ENCODE measurements around the gene PCBP1.
"Not testable (repeated sequence)": the region's sequence is repeated elsewhere in the genome, so short reads cannot be mapped to it uniquely, and the experiment has no call there.

Gene PCBP1

DNA sequence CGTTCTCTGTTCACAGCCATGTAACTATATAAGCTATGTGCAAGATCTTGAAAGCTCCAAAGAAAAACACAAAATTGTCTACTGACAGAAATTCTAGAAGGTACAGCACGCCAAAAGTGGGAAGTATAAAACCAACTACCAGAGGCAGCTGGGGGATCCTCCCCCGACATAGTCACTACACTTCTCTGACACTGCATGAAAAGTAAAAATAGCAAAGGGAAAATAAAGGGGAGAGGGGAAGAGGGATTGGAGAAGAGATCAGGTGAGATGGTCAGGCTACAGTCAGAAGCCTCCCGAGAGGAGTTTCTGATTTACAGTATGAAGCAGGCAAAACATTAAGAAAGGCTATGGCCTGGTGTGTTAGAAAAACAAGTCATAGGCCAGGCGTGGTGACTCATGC, 39.8 kb upstream of the PCBP1 start:
- FAIRE-seq (no peak), DNase-seq (ENCODE audit: insufficient read length, low spot score) (no peak)
- TF ChIP-seq TAF1 (IDR thresholded peaks at IDR 0.05; ENCODE audit: low read depth, low read length) = no peak

DNA sequence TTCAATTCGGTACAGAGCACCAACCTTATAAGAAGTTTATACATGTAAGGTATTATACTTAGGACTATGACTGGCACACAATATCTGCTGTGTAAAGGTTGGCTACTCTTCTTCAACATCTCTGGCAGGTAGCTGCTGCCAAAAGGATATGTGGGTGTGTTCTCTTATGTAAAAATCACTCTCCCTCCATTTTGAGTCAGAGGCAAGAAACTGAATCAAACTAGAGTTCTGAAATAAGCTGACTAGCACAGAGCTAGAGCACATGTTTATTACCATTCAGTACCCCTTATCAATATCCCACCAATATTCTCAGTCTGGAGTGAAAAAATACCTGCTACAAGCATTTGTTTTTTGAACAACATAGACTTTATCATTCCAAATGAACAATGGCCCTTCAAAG, 38.0 kb upstream of the PCBP1 start:
- DNase-seq (ENCODE audit: insufficient read length, low spot score) = no peak
- no peak for FAIRE-seq
- no peak for TF ChIP-seq PAX5 (IDR thresholded peaks at IDR 0.05; ENCODE audit: insufficient read depth, low read length, severe bottlenecking)
- no peak for TF ChIP-seq SPI1 (IDR thresholded peaks at IDR 0.05; ENCODE audit: low read depth, low read length)
- TF ChIP-seq POLR2AphosphoS5 (IDR thresholded peaks at IDR 0.05; ENCODE audit: low read depth, low read length) = no peak
- no peak for TF ChIP-seq POU2F2 (IDR thresholded peaks at IDR 0.05; ENCODE audit: low read depth, low read length)

DNA sequence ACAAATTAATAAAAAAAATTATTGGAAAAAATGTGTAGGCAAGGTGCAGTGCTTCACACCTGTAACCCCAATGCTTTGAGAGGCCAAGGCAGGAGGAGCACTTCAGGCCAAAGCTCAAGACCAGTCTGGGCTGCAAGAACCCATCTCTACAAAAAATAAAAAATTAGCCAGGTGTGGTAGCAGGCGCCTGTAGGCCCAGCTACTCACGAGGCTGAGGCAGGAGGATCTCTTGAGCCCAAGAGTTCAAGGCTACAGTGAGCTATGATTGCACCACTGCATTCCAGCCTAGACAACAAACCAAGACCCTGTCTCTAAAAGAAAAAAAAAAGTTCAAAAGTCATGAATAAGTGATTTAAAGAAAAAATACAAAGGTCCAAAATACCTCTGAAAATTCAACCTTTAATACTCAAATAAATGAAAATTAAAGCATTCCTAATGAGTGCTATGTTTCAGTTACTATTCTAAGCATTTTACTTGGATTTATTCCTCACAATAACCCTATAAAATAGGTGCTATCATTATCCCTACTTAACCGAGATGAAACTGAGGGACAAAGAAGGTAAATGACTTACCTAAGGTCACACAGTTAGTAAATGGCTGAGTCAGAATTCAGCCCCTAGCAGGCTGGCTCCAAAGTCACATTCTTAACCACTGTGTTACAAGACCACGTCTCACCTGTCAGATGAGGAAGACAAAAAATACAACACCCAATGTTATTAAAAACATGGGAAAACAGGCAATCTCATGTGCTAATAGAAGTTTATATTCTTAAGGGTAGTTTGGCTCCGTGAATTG, 36.4 kb upstream of the PCBP1 start:
- TF ChIP-seq POU2F2 (IDR thresholded peaks at IDR 0.05; ENCODE audit: low read depth, low read length) = no peak
- TF ChIP-seq POLR2AphosphoS5 (IDR thresholded peaks at IDR 0.05; ENCODE audit: low read depth, low read length) = no peak
- no peak for TF ChIP-seq PAX5 (IDR thresholded peaks at IDR 0.05; ENCODE audit: insufficient read depth, low read length, severe bottlenecking)
- TF ChIP-seq TAF1 (IDR thresholded peaks at IDR 0.05; ENCODE audit: low read depth, low read length) = no peak
- TF ChIP-seq POLR2A (IDR thresholded peaks at IDR 0.05; ENCODE audit: low read depth, low read length) = no peak
- no peak for TF ChIP-seq SPI1 (IDR thresholded peaks at IDR 0.05; ENCODE audit: low read depth, low read length)
- FAIRE-seq (no peak), DNase-seq (ENCODE audit: insufficient read length, low spot score) (no peak)

DNA sequence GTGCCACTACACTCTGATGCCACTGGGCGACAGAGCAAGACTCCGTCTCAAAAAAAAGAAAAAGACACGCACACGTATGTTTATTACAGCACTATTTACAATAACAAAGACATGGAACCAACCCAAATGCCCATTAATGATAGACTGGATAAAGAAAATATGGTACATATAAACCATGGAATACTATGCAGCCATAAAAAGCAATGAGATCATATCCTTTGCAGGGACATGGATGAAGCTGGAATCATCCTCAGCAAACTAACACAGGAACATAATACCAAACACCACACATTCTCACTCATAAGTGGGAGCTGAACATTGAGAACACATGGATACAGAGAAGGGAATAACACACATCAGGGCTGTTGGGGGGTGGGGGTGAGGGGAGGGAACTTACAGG, 32.0 kb upstream of the PCBP1 start:
- FAIRE-seq; DNase-seq (ENCODE audit: insufficient read length, low spot score): not testable (repeated sequence)

DNA sequence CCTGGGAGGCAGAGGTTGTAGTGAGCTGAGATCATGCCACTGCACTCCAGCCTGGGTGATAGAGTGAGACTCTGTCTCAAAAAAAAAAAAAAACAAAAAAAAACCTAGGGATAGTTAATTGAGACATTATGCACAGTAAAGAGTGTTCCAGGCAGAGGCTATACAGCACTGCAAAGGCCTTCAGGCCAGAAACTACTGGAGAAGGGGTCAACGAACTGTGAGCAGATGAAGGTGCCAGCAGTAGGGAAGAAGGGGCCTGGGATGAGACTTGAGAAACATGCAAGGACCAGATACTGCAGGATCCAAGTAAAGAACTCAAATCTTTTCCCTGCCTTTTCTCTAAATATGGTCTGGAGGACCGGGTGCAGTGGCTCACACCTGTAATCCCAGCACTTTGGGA, 26.0 kb upstream of the PCBP1 start:
- FAIRE-seq = no peak

DNA sequence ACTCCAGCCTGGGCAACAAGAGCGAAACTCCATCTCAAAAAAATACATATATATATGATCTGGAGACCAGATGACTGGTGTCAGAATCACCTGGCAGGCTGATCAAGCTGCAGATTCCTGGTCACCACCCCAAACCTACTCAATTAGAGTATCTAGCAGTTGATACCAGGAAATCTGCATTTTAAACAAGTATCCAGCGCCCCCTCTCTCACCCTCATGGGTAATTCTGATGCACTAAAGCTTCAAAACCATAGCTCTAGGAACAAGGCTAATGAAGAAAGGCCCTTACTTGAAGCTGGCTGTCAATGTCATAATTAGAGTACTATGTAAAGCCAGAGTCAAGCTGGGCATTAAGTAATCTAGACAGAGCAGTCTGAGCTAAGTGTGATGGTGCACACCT, 25.0 kb upstream of the PCBP1 start:
- FAIRE-seq (no peak), DNase-seq (ENCODE audit: insufficient read length, low spot score) (no peak)
- TF ChIP-seq PAX5 (IDR thresholded peaks at IDR 0.05; ENCODE audit: insufficient read depth, low read length, severe bottlenecking) (no peak), POU2F2 (IDR thresholded peaks at IDR 0.05; ENCODE audit: low read depth, low read length) (no peak)

More for the DNA sequence above, 26.0 kb upstream of the PCBP1 start:
- no peak for DNase-seq (ENCODE audit: insufficient read length, low spot score)
- TF ChIP-seq PAX5 (IDR thresholded peaks at IDR 0.05; ENCODE audit: insufficient read depth, low read length, severe bottlenecking) (no peak), POLR2A (IDR thresholded peaks at IDR 0.05; ENCODE audit: low read depth, low read length) (no peak), POU2F2 (IDR thresholded peaks at IDR 0.05; ENCODE audit: low read depth, low read length) (no peak), POLR2AphosphoS5 (IDR thresholded peaks at IDR 0.05; ENCODE audit: low read depth, low read length) (no peak), TAF1 (IDR thresholded peaks at IDR 0.05; ENCODE audit: low read depth, low read length) (no peak), SPI1 (IDR thresholded peaks at IDR 0.05; ENCODE audit: low read depth, low read length) (no peak)

DNA sequence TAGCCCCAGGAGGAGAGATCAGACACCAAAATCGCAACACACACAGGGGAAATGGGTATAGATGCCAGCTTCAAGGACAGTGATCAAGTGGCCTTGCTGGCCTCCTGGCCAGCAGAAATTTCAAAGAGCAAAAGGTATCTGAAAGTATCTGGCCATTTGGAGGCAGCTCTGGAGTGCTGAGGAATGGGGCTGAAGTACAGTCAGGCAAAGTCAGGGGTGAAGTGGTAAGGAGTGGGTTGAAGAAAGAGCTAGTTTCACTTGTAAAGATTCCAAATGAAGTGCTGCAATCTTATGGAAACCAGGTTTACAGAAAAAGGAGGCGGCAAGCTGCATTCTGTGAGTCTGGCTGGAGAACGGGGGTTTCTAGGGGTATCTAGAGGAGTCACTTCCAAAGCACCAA, 19.2 kb upstream of the PCBP1 start:
- no peak for TF ChIP-seq POLR2AphosphoS5 (IDR thresholded peaks at IDR 0.05; ENCODE audit: low read depth, low read length)
- no peak for TF ChIP-seq TAF1 (IDR thresholded peaks at IDR 0.05; ENCODE audit: low read depth, low read length)
- TF ChIP-seq PAX5 (IDR thresholded peaks at IDR 0.05; ENCODE audit: insufficient read depth, low read length, severe bottlenecking) = no peak
- no peak for TF ChIP-seq POU2F2 (IDR thresholded peaks at IDR 0.05; ENCODE audit: low read depth, low read length)
- no peak for TF ChIP-seq SPI1 (IDR thresholded peaks at IDR 0.05; ENCODE audit: low read depth, low read length)
- no peak for TF ChIP-seq POLR2A (IDR thresholded peaks at IDR 0.05; ENCODE audit: low read depth, low read length)
- no peak for FAIRE-seq
- DNase-seq (ENCODE audit: insufficient read length, low spot score) = no peak

DNA sequence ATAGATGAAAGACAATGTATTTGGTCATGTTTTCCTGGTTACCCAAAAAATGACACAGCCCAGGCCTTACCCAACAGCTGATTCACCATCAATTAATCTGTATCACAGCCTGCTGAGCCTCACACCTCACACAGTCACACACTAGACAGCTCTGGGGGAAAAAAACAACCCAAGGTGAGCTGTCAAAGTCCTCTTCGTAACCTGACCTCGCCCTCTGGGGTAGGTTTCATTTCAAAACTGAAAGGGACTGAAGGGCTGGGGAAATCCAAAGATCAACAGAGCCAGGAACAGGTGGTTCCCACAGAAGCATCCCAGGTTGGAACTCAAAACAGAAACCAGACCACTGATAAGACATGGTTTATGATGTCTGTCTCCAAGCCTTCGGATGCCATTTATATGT, 18.2 kb upstream of the PCBP1 start:
- DNase-seq (ENCODE audit: insufficient read length, low spot score) (no peak), FAIRE-seq (peak; percentile 51)
- no peak for TF ChIP-seq TAF1 (IDR thresholded peaks at IDR 0.05; ENCODE audit: low read depth, low read length)
- TF ChIP-seq POLR2A (IDR thresholded peaks at IDR 0.05; ENCODE audit: low read depth, low read length) = no peak
- TF ChIP-seq POLR2AphosphoS5 (IDR thresholded peaks at IDR 0.05; ENCODE audit: low read depth, low read length) = no peak
- TF ChIP-seq SPI1 (IDR thresholded peaks at IDR 0.05; ENCODE audit: low read depth, low read length) = no peak
- no peak for TF ChIP-seq PAX5 (IDR thresholded peaks at IDR 0.05; ENCODE audit: insufficient read depth, low read length, severe bottlenecking)
- no peak for TF ChIP-seq POU2F2 (IDR thresholded peaks at IDR 0.05; ENCODE audit: low read depth, low read length)

DNA sequence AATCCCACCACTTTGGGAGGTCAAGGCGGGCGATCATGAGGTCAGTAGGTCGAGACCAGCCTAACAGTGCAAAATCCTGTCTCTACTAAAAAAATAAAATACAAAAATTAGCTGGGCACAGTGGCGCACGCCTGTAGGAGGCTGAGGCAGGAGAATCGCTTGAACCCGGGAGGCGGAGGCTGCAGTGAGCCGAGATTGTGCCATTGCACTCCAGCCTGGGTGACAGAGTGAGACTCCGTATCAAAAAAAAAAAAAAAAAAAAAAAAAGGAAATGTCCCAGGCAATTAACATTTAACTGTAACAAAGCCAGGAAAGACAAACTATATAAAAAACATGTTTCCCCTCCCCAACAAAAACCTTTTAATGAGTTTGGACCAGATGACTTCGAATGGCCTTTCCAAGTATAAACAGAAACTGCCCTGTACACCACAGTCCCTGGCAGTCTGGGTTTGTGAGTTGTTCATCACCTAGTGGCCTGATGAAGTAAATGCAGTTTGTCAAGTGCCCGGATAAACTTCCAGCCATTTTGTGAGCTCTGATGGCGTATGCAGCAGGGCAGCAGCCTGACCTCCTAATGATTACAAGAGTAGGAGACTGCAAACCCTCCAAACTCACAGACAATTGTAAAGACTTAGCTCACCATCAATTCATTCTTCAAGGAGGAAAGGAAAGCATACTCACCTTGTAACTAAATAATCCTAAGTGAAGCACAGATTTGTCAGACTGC, 16.6 kb upstream of the PCBP1 start:
- peak; percentile 90 for FAIRE-seq
- peak; percentile 63 for DNase-seq (ENCODE audit: insufficient read length, low spot score)
- TF ChIP-seq POLR2AphosphoS5 (IDR thresholded peaks at IDR 0.05; ENCODE audit: low read depth, low read length) = no peak
- no peak for TF ChIP-seq POU2F2 (IDR thresholded peaks at IDR 0.05; ENCODE audit: low read depth, low read length)
- TF ChIP-seq PAX5 (IDR thresholded peaks at IDR 0.05; ENCODE audit: insufficient read depth, low read length, severe bottlenecking) = no peak
- peak; percentile 45; the same call in 1 of the 2 replicates for TF ChIP-seq POLR2A (IDR thresholded peaks at IDR 0.05; ENCODE audit: low read depth, low read length)
- no peak for TF ChIP-seq TAF1 (IDR thresholded peaks at IDR 0.05; ENCODE audit: low read depth, low read length)
- no peak for TF ChIP-seq SPI1 (IDR thresholded peaks at IDR 0.05; ENCODE audit: low read depth, low read length)

DNA sequence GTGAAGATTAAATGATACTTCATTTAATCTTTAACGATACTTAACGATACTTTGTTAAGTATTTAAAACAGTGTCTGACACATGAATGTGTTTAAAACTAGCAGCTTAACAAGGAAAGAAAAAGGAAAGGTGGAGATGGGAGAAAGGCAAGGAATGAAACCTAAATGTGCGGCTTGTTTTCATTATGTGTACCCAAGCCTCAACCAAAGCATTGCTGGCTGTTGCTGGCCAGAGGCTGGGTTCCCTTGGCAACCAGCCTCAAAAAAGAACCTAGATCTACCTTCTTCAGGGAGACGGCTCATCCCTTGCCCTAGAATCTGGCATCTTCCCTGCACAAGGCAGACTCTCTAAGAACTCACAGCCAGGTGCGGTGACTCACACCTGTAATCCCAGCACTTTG, 13.8 kb upstream of the PCBP1 start:
- no peak for TF ChIP-seq TAF1 (IDR thresholded peaks at IDR 0.05; ENCODE audit: low read depth, low read length)
- TF ChIP-seq SPI1 (IDR thresholded peaks at IDR 0.05; ENCODE audit: low read depth, low read length) = no peak
- TF ChIP-seq POLR2A (IDR thresholded peaks at IDR 0.05; ENCODE audit: low read depth, low read length) = no peak
- TF ChIP-seq POU2F2 (IDR thresholded peaks at IDR 0.05; ENCODE audit: low read depth, low read length) = no peak
- TF ChIP-seq PAX5 (IDR thresholded peaks at IDR 0.05; ENCODE audit: insufficient read depth, low read length, severe bottlenecking) = no peak
- no peak for TF ChIP-seq POLR2AphosphoS5 (IDR thresholded peaks at IDR 0.05; ENCODE audit: low read depth, low read length)
- FAIRE-seq = no peak

More for the DNA sequence above, 13.8 kb upstream of the PCBP1 start:
- no peak for DNase-seq (ENCODE audit: insufficient read length, low spot score)
